SK-N-SH treated with all-trans-retinoic acid at 6 μM for 48 hours (cell line): ENCODE data around the gene FAAH2.
"Not testable (repeated sequence)": the region's sequence is repeated elsewhere in the genome, so short reads cannot be mapped to it uniquely, and the experiment has no call there.

Source experiments
- ATAC-seq: fragments of 200-7000 bp; cut with Tn5 transposase; 3 replicates; pipeline ENCODE4 v1.9.1; 2020; ENCODE audit warnings: mild to moderate bottlenecking, moderate library complexity
- ARNTL ChIP-seq: fragments of 450-650 bp; formaldehyde crosslinking; IDR thresholded peaks from 2 replicates; pipeline ENCODE4 v1.5.0; 2020; ENCODE audit warnings: low read depth, mild to moderate bottlenecking, moderate library complexity, borderline replicate concordance
- BACH2 ChIP-seq: fragments of 250-450 bp; sonication (Bioruptor Pico); IDR thresholded peaks from 2 replicates; pipeline ENCODE4 v1.9.0; 2021; ENCODE audit warnings: mild to moderate bottlenecking, borderline replicate concordance
- CSDC2 ChIP-seq: fragments of 250-450 bp; sonication (Bioruptor Pico); IDR thresholded peaks from 2 replicates; pipeline ENCODE4 v1.5.0; 2020; ENCODE audit warnings: mild to moderate bottlenecking, moderate library complexity
- ESRRG ChIP-seq: fragments of 250-450 bp; sonication (Bioruptor Pico); IDR thresholded peaks from 2 replicates; pipeline ENCODE4 v1.6.1; 2021; ENCODE audit warnings: mild to moderate bottlenecking
- GLIS3 ChIP-seq: fragments of 250-450 bp; sonication (Bioruptor Pico); IDR thresholded peaks from 2 replicates; pipeline ENCODE4 v1.5.0; 2020; ENCODE audit warnings: mild to moderate bottlenecking, moderate library complexity
- ISL1 ChIP-seq: fragments of 250-450 bp; sonication (Bioruptor Pico); IDR thresholded peaks from 2 replicates; pipeline ENCODE4 v2.1.2; 2022; ENCODE audit warnings: mild to moderate bottlenecking, moderate library complexity
- OSR1 ChIP-seq: fragments of 250-450 bp; sonication (Bioruptor Pico); IDR thresholded peaks from 2 replicates; pipeline ENCODE4 v1.8.0; 2022; ENCODE audit warnings: moderate library complexity, mild to moderate bottlenecking, inconsistent platforms
- PPARA ChIP-seq: fragments of 250-450 bp; sonication (Bioruptor Pico); IDR thresholded peaks from 2 replicates; pipeline ENCODE4 v1.5.0; 2020; ENCODE audit warnings: mild to moderate bottlenecking, borderline replicate concordance
- RARB ChIP-seq: fragments of 250-450 bp; sonication (Bioruptor Pico); IDR thresholded peaks from 2 replicates; pipeline ENCODE4 v1.8.0; 2021; ENCODE audit warnings: mild to moderate bottlenecking, moderate library complexity
- SNAI2 ChIP-seq: fragments of 250-450 bp; sonication (Bioruptor Pico); IDR thresholded peaks from 2 replicates; pipeline ENCODE4 v1.5.0; 2020; ENCODE audit warnings: mild to moderate bottlenecking, moderate library complexity
- TCF4 ChIP-seq: fragments of 250-450 bp; sonication (Bioruptor Pico); IDR thresholded peaks from 2 replicates; pipeline ENCODE4 v1.8.0; 2021; ENCODE audit warnings: mild to moderate bottlenecking, moderate library complexity, borderline replicate concordance
- TOX ChIP-seq: fragments of 250-450 bp; sonication (Bioruptor Pico); IDR thresholded peaks from 2 replicates; pipeline ENCODE4 v1.8.0; 2021; ENCODE audit warnings: mild to moderate bottlenecking, moderate library complexity, borderline replicate concordance
- ZC3H10 ChIP-seq: fragments of 250-450 bp; sonication (Bioruptor Pico); IDR thresholded peaks from 2 replicates; pipeline ENCODE4 v1.5.1; 2021; ENCODE audit warnings: mild to moderate bottlenecking, moderate library complexity
- ZFP3 ChIP-seq: fragments of 250-450 bp; sonication (Bioruptor Pico); IDR thresholded peaks from 2 replicates; pipeline ENCODE4 v1.5.0; 2020; ENCODE audit warnings: mild to moderate bottlenecking, moderate library complexity
- ZFP30 ChIP-seq: fragments of 450-650 bp; formaldehyde crosslinking; IDR thresholded peaks from 2 replicates; pipeline ENCODE4 v1.5.0; 2022; ENCODE audit warnings: mild to moderate bottlenecking, moderate library complexity
- ZNF70 ChIP-seq: fragments of 450-650 bp; formaldehyde crosslinking; IDR thresholded peaks from 2 replicates; pipeline ENCODE4 v1.5.0; 2020; ENCODE audit warnings: mild to moderate bottlenecking, moderate library complexity
- ZNF8 ChIP-seq: fragments of 450-650 bp; formaldehyde crosslinking; IDR thresholded peaks from 2 replicates; pipeline ENCODE4 v1.5.0; 2020; ENCODE audit warnings: mild to moderate bottlenecking, moderate library complexity
- TF ChIP-seq, protein P1 (sequence below): fragments of 250-450 bp; sonication (Bioruptor Pico); IDR thresholded peaks from 2 replicates; pipeline ENCODE4 v1.5.1; 2021; ENCODE audit warnings: mild to moderate bottlenecking, moderate library complexity
- TF ChIP-seq, protein P2 (sequence below): fragments of 250-450 bp; sonication (Bioruptor Pico); IDR thresholded peaks from 2 replicates; pipeline ENCODE4 v1.8.0; 2020; ENCODE audit warnings: mild to moderate bottlenecking, moderate library complexity, borderline replicate concordance
- TF ChIP-seq, protein P3 (sequence below): fragments of 250-450 bp; sonication (Bioruptor Pico); IDR thresholded peaks from 2 replicates; pipeline ENCODE4 v1.5.1; 2020; ENCODE audit warnings: low read depth, mild to moderate bottlenecking, moderate library complexity
- TF ChIP-seq, protein P4 (sequence below): fragments of 250-450 bp; sonication (Bioruptor Pico); IDR thresholded peaks from 2 replicates; pipeline ENCODE4 v1.8.0; 2021; ENCODE audit warnings: low read depth, mild to moderate bottlenecking, moderate library complexity, borderline replicate concordance
- TF ChIP-seq, protein P5 (sequence below): fragments of 250-450 bp; sonication (Bioruptor Pico); IDR thresholded peaks from 2 replicates; pipeline ENCODE4 v1.5.0; 2020; ENCODE audit warnings: mild to moderate bottlenecking, moderate library complexity

Gene FAAH2

DNA sequence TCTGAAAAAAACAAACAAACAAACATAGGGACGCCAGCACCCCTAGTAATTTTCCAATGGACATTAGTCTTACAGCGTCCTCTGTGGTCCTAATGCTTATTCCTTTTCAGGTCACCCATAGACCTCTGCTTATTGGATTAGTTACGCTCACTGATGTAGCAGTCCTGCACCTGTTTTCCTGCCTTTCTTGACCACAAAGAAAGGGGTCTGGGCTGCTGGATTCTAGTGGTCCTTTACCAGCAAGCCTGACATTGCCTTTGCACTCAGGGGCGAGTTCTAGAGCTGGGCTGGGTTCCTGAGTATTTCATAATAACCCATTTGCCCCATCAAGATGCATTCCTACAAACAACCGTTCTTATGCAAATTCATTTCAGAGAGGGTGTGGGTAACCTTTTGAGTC, 116.7 kb downstream of the FAAH2 start:
- ATAC-seq, result not testable (repeated sequence)

DNA sequence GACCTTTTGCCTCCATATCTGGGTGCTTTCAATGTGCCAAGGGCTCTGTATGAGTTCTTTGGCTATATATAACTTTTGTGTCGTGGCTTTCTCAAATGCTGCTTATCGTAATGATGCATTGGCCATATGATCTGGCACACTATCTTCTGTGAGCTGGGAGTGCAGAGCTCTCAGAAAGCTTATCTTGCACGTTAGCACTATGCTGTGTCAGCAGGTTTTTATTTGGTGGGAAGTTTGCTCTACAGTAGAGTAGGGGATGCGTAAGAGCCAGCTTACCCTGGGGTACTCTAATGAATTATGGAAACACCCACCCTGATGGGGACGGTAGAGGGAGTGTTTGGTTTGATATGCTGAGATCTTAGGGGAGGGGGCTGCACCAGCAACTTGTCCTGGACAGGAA, 119.6 kb downstream of the FAAH2 start:
- no peak for TF ChIP-seq ZC3H10 (CRISPR knock-in tag)
- TF ChIP-seq, protein P1, sequence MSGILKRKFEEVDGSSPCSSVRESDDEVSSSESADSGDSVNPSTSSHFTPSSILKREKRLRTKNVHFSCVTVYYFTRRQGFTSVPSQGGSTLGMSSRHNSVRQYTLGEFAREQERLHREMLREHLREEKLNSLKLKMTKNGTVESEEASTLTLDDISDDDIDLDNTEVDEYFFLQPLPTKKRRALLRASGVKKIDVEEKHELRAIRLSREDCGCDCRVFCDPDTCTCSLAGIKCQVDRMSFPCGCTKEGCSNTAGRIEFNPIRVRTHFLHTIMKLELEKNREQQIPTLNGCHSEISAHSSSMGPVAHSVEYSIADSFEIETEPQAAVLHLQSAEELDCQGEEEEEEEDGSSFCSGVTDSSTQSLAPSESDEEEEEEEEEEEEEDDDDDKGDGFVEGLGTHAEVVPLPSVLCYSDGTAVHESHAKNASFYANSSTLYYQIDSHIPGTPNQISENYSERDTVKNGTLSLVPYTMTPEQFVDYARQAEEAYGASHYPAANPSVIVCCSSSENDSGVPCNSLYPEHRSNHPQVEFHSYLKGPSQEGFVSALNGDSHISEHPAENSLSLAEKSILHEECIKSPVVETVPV, result no peak
- TF ChIP-seq ISL1 (CRISPR knock-in tag), result no peak
- TF ChIP-seq RARB (CRISPR knock-in tag), result no peak
- no peak for TF ChIP-seq GLIS3 (CRISPR knock-in tag)
- TF ChIP-seq, protein P2, sequence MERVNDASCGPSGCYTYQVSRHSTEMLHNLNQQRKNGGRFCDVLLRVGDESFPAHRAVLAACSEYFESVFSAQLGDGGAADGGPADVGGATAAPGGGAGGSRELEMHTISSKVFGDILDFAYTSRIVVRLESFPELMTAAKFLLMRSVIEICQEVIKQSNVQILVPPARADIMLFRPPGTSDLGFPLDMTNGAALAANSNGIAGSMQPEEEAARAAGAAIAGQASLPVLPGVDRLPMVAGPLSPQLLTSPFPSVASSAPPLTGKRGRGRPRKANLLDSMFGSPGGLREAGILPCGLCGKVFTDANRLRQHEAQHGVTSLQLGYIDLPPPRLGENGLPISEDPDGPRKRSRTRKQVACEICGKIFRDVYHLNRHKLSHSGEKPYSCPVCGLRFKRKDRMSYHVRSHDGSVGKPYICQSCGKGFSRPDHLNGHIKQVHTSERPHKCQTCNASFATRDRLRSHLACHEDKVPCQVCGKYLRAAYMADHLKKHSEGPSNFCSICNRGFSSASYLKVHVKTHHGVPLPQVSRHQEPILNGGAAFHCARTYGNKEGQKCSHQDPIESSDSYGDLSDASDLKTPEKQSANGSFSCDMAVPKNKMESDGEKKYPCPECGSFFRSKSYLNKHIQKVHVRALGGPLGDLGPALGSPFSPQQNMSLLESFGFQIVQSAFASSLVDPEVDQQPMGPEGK (CRISPR knock-in tag), result no peak
- TF ChIP-seq CSDC2, result no peak
- no peak for TF ChIP-seq ZNF8
- TF ChIP-seq ARNTL (CRISPR knock-in tag), result no peak
- TF ChIP-seq, protein P3, sequence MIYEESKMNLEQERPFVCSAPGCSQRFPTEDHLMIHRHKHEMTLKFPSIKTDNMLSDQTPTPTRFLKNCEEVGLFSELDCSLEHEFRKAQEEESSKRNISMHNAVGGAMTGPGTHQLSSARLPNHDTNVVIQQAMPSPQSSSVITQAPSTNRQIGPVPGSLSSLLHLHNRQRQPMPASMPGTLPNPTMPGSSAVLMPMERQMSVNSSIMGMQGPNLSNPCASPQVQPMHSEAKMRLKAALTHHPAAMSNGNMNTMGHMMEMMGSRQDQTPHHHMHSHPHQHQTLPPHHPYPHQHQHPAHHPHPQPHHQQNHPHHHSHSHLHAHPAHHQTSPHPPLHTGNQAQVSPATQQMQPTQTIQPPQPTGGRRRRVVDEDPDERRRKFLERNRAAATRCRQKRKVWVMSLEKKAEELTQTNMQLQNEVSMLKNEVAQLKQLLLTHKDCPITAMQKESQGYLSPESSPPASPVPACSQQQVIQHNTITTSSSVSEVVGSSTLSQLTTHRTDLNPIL (CRISPR knock-in tag), result no peak
- no peak for TF ChIP-seq ESRRG (CRISPR knock-in tag)
- TF ChIP-seq TOX (CRISPR knock-in tag), result no peak
- no peak for TF ChIP-seq SNAI2 (CRISPR knock-in tag)
- TF ChIP-seq, protein P4, sequence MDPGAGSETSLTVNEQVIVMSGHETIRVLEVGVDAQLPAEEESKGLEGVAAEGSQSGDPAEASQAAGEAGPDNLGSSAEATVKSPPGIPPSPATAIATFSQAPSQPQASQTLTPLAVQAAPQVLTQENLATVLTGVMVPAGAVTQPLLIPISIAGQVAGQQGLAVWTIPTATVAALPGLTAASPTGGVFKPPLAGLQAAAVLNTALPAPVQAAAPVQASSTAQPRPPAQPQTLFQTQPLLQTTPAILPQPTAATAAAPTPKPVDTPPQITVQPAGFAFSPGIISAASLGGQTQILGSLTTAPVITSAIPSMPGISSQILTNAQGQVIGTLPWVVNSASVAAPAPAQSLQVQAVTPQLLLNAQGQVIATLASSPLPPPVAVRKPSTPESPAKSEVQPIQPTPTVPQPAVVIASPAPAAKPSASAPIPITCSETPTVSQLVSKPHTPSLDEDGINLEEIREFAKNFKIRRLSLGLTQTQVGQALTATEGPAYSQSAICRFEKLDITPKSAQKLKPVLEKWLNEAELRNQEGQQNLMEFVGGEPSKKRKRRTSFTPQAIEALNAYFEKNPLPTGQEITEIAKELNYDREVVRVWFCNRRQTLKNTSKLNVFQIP (CRISPR knock-in tag), result no peak
- no peak for TF ChIP-seq ZNF70
- TF ChIP-seq OSR1 (CRISPR knock-in tag), result no peak

DNA sequence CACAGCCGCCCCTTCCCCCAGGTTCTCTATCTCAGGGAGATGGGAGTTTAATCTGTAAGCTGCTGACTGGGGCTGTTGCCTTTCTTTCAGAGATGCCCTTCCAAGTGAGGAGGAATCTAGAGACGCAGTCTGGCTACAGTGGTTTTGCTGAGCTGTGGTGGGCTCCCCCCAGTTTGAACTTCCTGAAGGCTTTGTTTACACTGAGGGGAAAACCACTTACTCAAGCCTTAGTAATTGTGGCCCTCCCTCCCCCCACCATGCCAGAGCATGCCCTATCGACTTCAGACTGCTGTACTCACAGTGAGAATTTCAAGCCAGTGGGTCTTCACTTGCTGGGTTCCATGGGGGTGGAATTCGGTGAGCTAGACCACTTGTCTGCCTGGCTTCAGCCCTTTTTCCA, 131.3 kb downstream of the FAAH2 start:
- ATAC-seq, result no peak
- TF ChIP-seq ZFP30 (CRISPR knock-in tag) (no peak), GLIS3 (CRISPR knock-in tag) (no peak), PPARA (CRISPR knock-in tag) (no peak)
- TF ChIP-seq, all 23 proteins: peak for 0

More for the DNA sequence above, 119.6 kb downstream of the FAAH2 start:
- ATAC-seq, result no peak

DNA sequence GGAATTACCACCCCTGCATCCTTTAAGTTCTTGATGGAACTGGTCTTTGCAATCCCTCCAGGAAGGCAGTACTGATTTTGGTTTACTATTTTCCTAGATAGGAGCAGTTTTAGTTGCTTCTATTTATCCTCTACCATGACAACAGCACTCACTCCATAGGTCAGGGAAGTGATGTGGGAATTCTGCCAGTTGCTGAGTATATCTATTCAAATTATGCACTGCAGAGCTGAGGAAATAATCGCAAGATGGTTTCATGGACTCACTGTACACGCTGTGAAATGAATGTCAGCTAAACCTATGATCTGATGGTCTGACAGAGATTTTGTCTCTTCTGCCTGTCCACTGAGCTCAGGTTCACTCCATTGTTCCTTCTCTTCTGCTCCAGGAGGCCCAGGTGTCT, 135.8 kb downstream of the FAAH2 start:
- no peak for ATAC-seq
- no peak for TF ChIP-seq ARNTL (CRISPR knock-in tag)
- no peak for TF ChIP-seq ISL1 (CRISPR knock-in tag)

DNA sequence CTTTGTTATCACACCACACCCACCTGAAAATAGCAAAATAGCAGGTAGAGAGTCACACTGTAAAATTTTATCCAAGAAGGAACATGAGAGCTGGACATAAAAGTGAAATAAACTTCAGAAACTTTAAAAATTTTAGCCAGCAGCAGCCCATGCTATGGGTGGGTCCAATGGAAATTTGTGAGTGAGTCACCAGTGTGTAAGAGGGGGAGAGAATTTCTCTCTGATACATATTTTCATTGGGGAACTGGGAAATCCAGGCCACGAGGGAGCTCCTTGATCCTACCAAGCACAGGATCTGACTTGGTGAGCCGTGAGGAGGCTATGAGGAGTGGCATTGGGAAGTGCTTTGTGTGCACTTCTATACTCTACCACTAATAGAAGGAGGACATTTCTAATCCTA, 136.3 kb downstream of the FAAH2 start:
- TF ChIP-seq SNAI2 (CRISPR knock-in tag) (no peak), ESRRG (CRISPR knock-in tag) (no peak), PPARA (CRISPR knock-in tag) (no peak), TCF4 (CRISPR knock-in tag) (no peak), ZNF70 (no peak), ZNF8 (no peak), ZC3H10 (CRISPR knock-in tag) (no peak), TOX (CRISPR knock-in tag) (no peak), OSR1 (CRISPR knock-in tag) (no peak), RARB (CRISPR knock-in tag) (no peak), BACH2 (CRISPR knock-in tag) (no peak), ZFP3 (CRISPR knock-in tag) (no peak)
- TF ChIP-seq, protein P5, sequence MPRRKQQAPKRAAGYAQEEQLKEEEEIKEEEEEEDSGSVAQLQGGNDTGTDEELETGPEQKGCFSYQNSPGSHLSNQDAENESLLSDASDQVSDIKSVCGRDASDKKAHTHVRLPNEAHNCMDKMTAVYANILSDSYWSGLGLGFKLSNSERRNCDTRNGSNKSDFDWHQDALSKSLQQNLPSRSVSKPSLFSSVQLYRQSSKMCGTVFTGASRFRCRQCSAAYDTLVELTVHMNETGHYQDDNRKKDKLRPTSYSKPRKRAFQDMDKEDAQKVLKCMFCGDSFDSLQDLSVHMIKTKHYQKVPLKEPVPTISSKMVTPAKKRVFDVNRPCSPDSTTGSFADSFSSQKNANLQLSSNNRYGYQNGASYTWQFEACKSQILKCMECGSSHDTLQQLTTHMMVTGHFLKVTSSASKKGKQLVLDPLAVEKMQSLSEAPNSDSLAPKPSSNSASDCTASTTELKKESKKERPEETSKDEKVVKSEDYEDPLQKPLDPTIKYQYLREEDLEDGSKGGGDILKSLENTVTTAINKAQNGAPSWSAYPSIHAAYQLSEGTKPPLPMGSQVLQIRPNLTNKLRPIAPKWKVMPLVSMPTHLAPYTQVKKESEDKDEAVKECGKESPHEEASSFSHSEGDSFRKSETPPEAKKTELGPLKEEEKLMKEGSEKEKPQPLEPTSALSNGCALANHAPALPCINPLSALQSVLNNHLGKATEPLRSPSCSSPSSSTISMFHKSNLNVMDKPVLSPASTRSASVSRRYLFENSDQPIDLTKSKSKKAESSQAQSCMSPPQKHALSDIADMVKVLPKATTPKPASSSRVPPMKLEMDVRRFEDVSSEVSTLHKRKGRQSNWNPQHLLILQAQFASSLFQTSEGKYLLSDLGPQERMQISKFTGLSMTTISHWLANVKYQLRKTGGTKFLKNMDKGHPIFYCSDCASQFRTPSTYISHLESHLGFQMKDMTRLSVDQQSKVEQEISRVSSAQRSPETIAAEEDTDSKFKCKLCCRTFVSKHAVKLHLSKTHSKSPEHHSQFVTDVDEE (CRISPR knock-in tag), result no peak
- TF ChIP-seq, protein P3 (CRISPR knock-in tag), result no peak
- TF ChIP-seq, protein P2 (CRISPR knock-in tag), result no peak
- TF ChIP-seq, all 23 proteins: peak for 0
- ATAC-seq, result no peak
